ENCODE results near the gene ZNF695.

The ZNF695 gene

GRCh38 chr1:246949956-246950355 is 57.9 kb downstream of the ZNF695 start:
- no peak for TF ChIP-seq CTCF (conservative IDR thresholded peaks at IDR 0.05)
- no peak overlapping the region for H3K27ac ChIP-seq

DNA sequence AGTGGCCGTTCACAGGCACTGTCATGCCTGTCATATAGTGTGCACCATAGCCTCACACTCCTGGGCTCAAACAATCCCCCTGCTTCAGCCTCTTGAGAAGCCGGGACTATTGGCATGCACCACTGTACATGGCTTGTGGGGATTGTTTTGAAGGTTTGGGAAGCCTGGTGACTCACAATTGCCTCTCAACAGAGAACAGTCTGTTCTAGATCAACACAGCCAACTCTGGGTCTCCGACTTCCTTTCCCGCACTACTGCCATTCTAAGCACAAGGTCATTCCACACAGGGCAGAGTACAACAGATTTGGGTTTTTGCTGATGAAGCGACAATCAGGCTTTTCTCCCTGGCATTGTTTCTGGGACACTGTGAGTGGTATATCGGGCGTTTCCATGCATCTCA is 60.6 kb downstream of the ZNF695 start:
- no peak for TF ChIP-seq CTCF (conservative IDR thresholded peaks at IDR 0.05)
- H3K27ac ChIP-seq, result no peak overlapping the region

DNA sequence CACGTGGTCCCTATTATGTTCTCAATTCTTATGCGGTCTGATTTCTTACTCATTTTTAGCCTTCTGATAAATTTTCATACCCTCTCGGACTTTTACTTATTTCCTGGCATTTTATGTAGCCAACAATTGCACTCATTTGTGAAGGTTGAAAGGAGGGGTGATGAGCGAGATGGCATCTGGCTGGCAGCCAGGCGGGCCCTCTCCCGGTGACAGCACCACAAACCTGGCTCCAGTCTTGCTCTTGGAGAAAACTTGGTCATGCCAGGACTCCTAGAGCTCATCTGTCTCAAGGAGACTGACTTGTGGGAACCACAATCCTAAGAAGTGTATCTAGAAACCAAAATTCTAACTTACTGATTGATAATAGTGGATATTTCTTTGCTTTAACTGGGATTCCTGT is 61.5 kb downstream of the ZNF695 start:
- TF ChIP-seq CTCF (conservative IDR thresholded peaks at IDR 0.05), result no peak
- no peak overlapping the region for H3K27ac ChIP-seq
